Large intestine (tissue), 3 donors: Measurements from ENCODE around the gene SPSB1. TPM values are rescaled to one million over a fixed set of nuclear protein-coding genes. Genes with fewer than 3 reads are reported as not detected.

ENCODE experiments used
- DNase-seq, 2 donors: peaks; one replicate each; pipeline versions ENCODE4 v3.0.0 to v3.0.0-alpha.2; 2013
- H3K27ac ChIP-seq: one replicate; pipeline ENCODE4 v1.5.1; 2013; ENCODE audit warnings: low read length
- H3K27me3 ChIP-seq: 2 replicates; pipeline ENCODE4 v1.6.1; 2013; ENCODE audit warnings: low read length; ENCODE audit not compliant: control insufficient read depth, insufficient read depth
- H3K36me3 ChIP-seq: 2 replicates; pipeline ENCODE4 v1.6.1; 2013; ENCODE audit warnings: low read length; ENCODE audit not compliant: control insufficient read depth, insufficient read depth
- H3K4me1 ChIP-seq: one replicate; pipeline ENCODE4 v1.6.1; 2013; ENCODE audit warnings: low read length; ENCODE audit not compliant: control insufficient read depth, insufficient read depth
- H3K4me3 ChIP-seq: one replicate; pipeline ENCODE4 v1.5.1; 2013; ENCODE audit warnings: low read length
- H3K9me3 ChIP-seq: one replicate; pipeline ENCODE4 v1.6.1; 2013; ENCODE audit warnings: mild to moderate bottlenecking, low read depth, low read length, moderate library complexity; ENCODE audit not compliant: control insufficient read depth
- WGBS: methylation state at CpG from one replicate; pipeline ENCODE4 v1.1.5; 2013; ENCODE audit warnings: low lambda C conversion rate; ENCODE audit not compliant: insufficient coverage; 5-methylcytosine and 5-hydroxymethylcytosine counted together
- polyA plus RNA-seq: library from polyadenylated mRNA; unstranded; fragments of 120-200 nt; gene quantifications from one replicate; pipeline ENCODE4 v1.2.1, GENCODE V29; 2013

SPSB1 gene
- polyA plus RNA-seq, 1 donor, result 23.7 TPM

GRCh38 chr1:9311029-9311428, 18.3 kb downstream of the SPSB1 start:
- no peaks in the 10 kb centered on the region for H3K9me3 ChIP-seq
- H3K4me1 ChIP-seq, result no peaks in the 10 kb centered on the region
- peaks cover 6% of the 10 kb centered on the region for H3K36me3 ChIP-seq
- H3K27me3 ChIP-seq, result no peaks in the 10 kb centered on the region
- no peak overlapping the region for H3K27ac ChIP-seq
- DNase-seq, result no peak
- no CpG with 5 or more reads among the region's 10 CpGs for WGBS
- no peak overlapping the region for H3K4me3 ChIP-seq

- Histone ChIP-seq H3K4me1 (no peaks in the 10 kb centered on the region), H3K9me3 (no peaks in the 10 kb centered on the region), H3K36me3 (peaks cover 9% of the 10 kb centered on the region), H3K4me3 (no peak overlapping the region), H3K27me3 (no peaks in the 10 kb centered on the region), H3K27ac (no peak overlapping the region)
- no peak for DNase-seq
- WGBS, result no CpG with 5 or more reads among the region's 9 CpGs
Observed at GRCh38 chr1:9311479-9311878, 18.8 kb downstream of the SPSB1 start.

DNA sequence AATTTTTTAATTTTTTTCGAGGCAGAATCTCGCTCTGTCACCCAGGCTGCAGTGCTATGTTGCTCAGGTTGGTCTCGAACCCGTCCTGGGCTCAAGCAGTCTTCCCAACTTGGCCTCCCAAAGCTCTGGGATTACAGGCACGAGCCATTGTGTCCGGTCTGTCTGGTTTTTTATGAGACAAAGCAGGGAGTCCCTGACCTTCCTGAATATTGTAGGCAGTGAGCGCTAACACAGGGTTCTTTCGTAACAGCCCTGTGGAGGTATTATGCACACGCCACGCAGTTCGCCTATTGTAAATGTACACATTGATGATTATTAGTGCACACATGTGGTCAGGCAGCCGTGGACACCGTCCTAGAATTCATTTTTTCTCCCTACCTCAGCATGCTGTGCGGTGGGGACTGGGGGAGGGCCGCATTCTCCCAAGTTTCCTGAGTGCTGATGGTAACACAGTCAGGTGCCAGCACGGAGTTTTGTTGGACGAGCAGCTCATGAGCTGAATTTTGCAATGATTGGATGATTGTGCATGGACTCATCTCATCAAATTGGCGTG, 19.6 kb downstream of the SPSB1 start:
- Histone ChIP-seq H3K4me3 (no peak overlapping the region), H3K27me3 (no peaks in the 10 kb centered on the region), H3K9me3 (no peaks in the 10 kb centered on the region), H3K27ac (no peak overlapping the region), H3K4me1 (peaks cover 2% of the 10 kb centered on the region), H3K36me3 (peaks cover 12% of the 10 kb centered on the region)
- 100% methylated on average over 1 of the region's 18 CpGs for WGBS
- DNase-seq, result no peak

- Histone ChIP-seq H3K27me3 (no peaks in the 10 kb centered on the region), H3K9me3 (no peaks in the 10 kb centered on the region), H3K36me3 (peaks cover 15% of the 10 kb centered on the region), H3K4me3 (no peak overlapping the region), H3K27ac (no peak overlapping the region), H3K4me1 (peaks cover 14% of the 10 kb centered on the region)
- DNase-seq, result no peak
- WGBS, result no CpG with 5 or more reads among the region's 11 CpGs
Observed at GRCh38 chr1:9313576-9313975, 20.9 kb downstream of the SPSB1 start.

DNA sequence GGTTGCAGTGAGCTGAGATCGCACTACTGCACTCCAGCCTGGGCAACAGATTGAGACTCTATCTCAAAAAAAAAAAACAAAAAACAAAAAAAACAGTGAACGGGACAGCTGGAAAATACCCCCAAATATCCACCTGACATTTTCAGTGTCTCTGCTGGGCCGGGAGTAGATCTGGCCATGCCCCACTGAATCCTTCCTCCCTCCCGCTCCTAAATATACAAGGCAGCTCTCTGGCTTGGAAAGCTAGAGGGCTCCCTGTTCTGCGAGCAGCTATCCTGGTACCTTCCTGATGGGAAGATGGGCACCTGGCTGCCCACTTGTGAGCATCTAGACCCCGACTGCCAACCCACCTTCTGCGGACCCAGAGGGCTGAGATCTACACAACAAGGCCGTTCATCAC, 21.4 kb downstream of the SPSB1 start:
- H3K9me3 ChIP-seq, result no peaks in the 10 kb centered on the region
- no peak overlapping the region for H3K27ac ChIP-seq
- peaks cover 17% of the 10 kb centered on the region for H3K36me3 ChIP-seq
- WGBS, result 100% methylated on average over 1 of the region's 8 CpGs
- no peak overlapping the region for H3K4me3 ChIP-seq
- peaks cover 17% of the 10 kb centered on the region for H3K4me1 ChIP-seq
- DNase-seq, result no peak
- no peaks in the 10 kb centered on the region for H3K27me3 ChIP-seq

GRCh38 chr1:9314711-9315379, 22.2 kb downstream of the SPSB1 start:
- no CpG with 5 or more reads among the region's 11 CpGs for WGBS

GRCh38 chr1:9315411-9316079, 22.9 kb downstream of the SPSB1 start:
- DNase-seq, result no peak
- Histone ChIP-seq H3K27ac (no peak overlapping the region), H3K4me1 (peaks cover 31% of the 10 kb centered on the region), H3K4me3 (no peak overlapping the region), H3K36me3 (peaks cover 17% of the 10 kb centered on the region), H3K27me3 (no peaks in the 10 kb centered on the region), H3K9me3 (peaks cover 3% of the 10 kb centered on the region)
- 40% methylated on average over 2 of the region's 20 CpGs for WGBS

More at GRCh38 chr1:9314711-9315379, 22.2 kb downstream of the SPSB1 start:
- H3K4me3 ChIP-seq, result no peak overlapping the region
- peaks cover 3% of the 10 kb centered on the region for H3K9me3 ChIP-seq
- H3K36me3 ChIP-seq, result peaks cover 17% of the 10 kb centered on the region
- H3K27ac ChIP-seq, result no peak overlapping the region
- no peak for DNase-seq
- no peaks in the 10 kb centered on the region for H3K27me3 ChIP-seq
- H3K4me1 ChIP-seq, result peaks cover 24% of the 10 kb centered on the region

DNA sequence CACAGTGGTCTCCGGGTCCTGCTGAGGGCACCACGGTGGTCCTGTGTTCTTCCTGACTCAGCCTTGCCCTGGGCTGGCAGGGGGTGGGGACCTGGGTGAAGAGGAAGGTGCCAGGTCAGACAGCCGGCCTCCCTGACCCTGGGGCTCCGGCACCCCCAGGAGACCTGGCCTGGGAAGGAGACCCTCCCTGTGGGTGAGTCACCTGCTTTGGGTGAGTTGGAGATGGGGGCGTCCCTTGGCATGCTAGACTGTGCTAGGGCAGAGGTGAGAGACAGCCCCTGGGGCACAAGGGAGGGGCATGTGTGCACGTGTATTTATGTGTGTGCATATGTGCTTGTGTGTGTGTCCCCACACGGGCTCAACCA, 23.4 kb downstream of the SPSB1 start:
- no peak overlapping the region for H3K27ac ChIP-seq
- WGBS, result no CpG with 5 or more reads among the region's 7 CpGs

DNA sequence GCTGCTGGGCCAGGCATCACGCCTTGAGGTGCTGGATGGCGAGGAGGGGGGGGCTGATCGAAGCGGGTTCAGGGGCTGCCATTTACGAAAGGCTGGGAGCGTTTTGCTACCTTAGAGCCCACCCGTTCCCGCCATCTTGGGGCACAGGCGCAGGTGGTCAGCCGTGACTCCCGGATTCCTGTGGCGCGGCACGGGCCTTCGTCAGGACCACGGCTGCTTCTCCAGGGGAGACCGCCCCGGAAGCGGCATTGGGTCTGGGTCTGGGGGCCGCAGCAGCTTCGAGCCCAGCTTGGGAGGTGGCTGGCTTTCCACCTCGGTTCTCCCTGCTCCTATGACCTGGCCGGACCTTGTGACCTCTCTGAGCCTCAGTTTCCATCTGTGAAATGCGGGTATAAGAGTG, 23.8 kb downstream of the SPSB1 start:
- Histone ChIP-seq H3K4me3 (no peak overlapping the region), H3K9me3 (peaks cover 3% of the 10 kb centered on the region), H3K27ac (no peak overlapping the region), H3K4me1 (peaks cover 41% of the 10 kb centered on the region), H3K27me3 (no peaks in the 10 kb centered on the region), H3K36me3 (peaks cover 17% of the 10 kb centered on the region)
- no peak for DNase-seq
- no CpG with 5 or more reads among the region's 24 CpGs for WGBS

More for the DNA sequence above, 23.4 kb downstream of the SPSB1 start:
- H3K9me3 ChIP-seq, result peaks cover 3% of the 10 kb centered on the region
- H3K27me3 ChIP-seq, result no peaks in the 10 kb centered on the region
- no peak for DNase-seq
- H3K36me3 ChIP-seq, result peaks cover 17% of the 10 kb centered on the region
- H3K4me1 ChIP-seq, result peaks cover 36% of the 10 kb centered on the region
- H3K4me3 ChIP-seq, result no peak overlapping the region

GRCh38 chr1:9317072-9317471, 24.4 kb downstream of the SPSB1 start:
- H3K9me3 ChIP-seq, result peaks cover 3% of the 10 kb centered on the region
- no peak overlapping the region for H3K4me3 ChIP-seq
- no peak for DNase-seq
- no peaks in the 10 kb centered on the region for H3K27me3 ChIP-seq
- no CpG with 5 or more reads among the region's 7 CpGs for WGBS
- peaks cover 17% of the 10 kb centered on the region for H3K36me3 ChIP-seq
- no peak overlapping the region for H3K27ac ChIP-seq
- H3K4me1 ChIP-seq, result peaks cover 47% of the 10 kb centered on the region
